SU-DHL-6 (cell line): ENCODE results near the gene NOL9.

Source experiments
- H2AFZ ChIP-seq: fragments of 200-600 bp; sonication (generic); 2 replicates; pipeline ENCODE4 v1.6.1; 2014; ENCODE audit warnings: low read depth, mild to moderate bottlenecking, moderate library complexity, mixed read lengths, antibody characterized with exemption, low read length; ENCODE audit not compliant: severe bottlenecking
- H3F3A ChIP-seq: fragments of 200-600 bp; shearing (Covaris generic); 2 replicates; pipeline ENCODE4 v1.6.0; 2016; ENCODE audit warnings: antibody characterized with exemption, mild to moderate bottlenecking; ENCODE audit not compliant: insufficient read depth
- H3K27ac ChIP-seq: fragments of 200-600 bp; sonication (generic); 2 replicates; pipeline ENCODE4 v1.5.1; 2016; ENCODE audit warnings: low read depth, mild to moderate bottlenecking, low read length, moderate library complexity, mixed read lengths
- H3K27me3 ChIP-seq: fragments of 200-600 bp; sonication (generic), shearing (Covaris generic); 2 replicates; pipeline ENCODE4 v1.6.0; 2014; ENCODE audit warnings: mild to moderate bottlenecking, low read length
- H3K36me3 ChIP-seq: fragments of 200-600 bp; sonication (generic); 2 replicates; pipeline ENCODE4 v1.6.1; 2014; ENCODE audit warnings: mild to moderate bottlenecking, low read length, mixed read lengths
- H3K4me2 ChIP-seq: fragments of 300-600, 200-600 bp; shearing (Covaris generic), sonication (generic); 2 replicates; pipeline ENCODE4 v1.6.0; 2014; ENCODE audit warnings: low read length, low read depth, mild to moderate bottlenecking; ENCODE audit not compliant: poor library complexity, severe bottlenecking
- H3K4me3 ChIP-seq: fragments of 200-600 bp; sonication (generic); 2 replicates; pipeline ENCODE4 v1.5.1; 2014; ENCODE audit warnings: antibody characterized with exemption, low read length, mild to moderate bottlenecking, mixed read lengths; ENCODE audit not compliant: insufficient read depth, poor library complexity, severe bottlenecking
- H3K79me2 ChIP-seq: fragments of 200-600 bp; sonication (generic); 2 replicates; pipeline ENCODE4 v1.6.1; 2014; ENCODE audit warnings: mild to moderate bottlenecking, low read length, moderate library complexity; ENCODE audit not compliant: insufficient read depth
- H3K9ac ChIP-seq: fragments of 200-600 bp; sonication (generic); 2 replicates; pipeline ENCODE4 v1.7.0; 2014; ENCODE audit warnings: mild to moderate bottlenecking, low read length
- H3K9me2 ChIP-seq: fragments of 200-600 bp; sonication (generic); replicated peaks from 2 replicates; pipeline ENCODE4 v1.6.1; 2014; ENCODE audit warnings: low read length; ENCODE audit not compliant: insufficient read depth
- H3K9me3 ChIP-seq: fragments of 200-600 bp; sonication (generic); 2 replicates; pipeline ENCODE4 v1.6.1; 2014; ENCODE audit warnings: low read length, mixed read lengths; ENCODE audit not compliant: insufficient read depth
- H4K20me1 ChIP-seq: fragments of 200-600 bp; sonication (generic); 2 replicates; pipeline ENCODE4 v1.6.1; 2014; ENCODE audit warnings: low read depth, mild to moderate bottlenecking, antibody characterized with exemption, low read length, moderate library complexity, mixed read lengths
- CTCF ChIP-seq: fragments of 200-600 bp; sonication (generic); IDR thresholded peaks from one replicate; pipeline ENCODE4 v1.5.1; 2017; ENCODE audit warnings: antibody characterized with exemption, mild to moderate bottlenecking, low read length, moderate library complexity; ENCODE audit not compliant: insufficient read depth, poor library complexity, severe bottlenecking
- EZH2phosphoT487 ChIP-seq: fragments of 200-600 bp; sonication (generic), shearing (Covaris generic); conservative IDR thresholded peaks from 2 replicates; pipeline ENCODE4 v1.6.1; 2018; ENCODE audit warnings: mild to moderate bottlenecking, antibody characterized with exemption, low read length, moderate library complexity, mixed read lengths

The NOL9 gene

GRCh38 chr1:6531996-6532395 lies 22.3 kb downstream of the NOL9 start:
- no peak overlapping the region for H2AFZ ChIP-seq
- H4K20me1 ChIP-seq = no peaks in the 10 kb centered on the region
- no peaks in the 10 kb centered on the region for H3K27me3 ChIP-seq
- H3K9me3 ChIP-seq = no peaks in the 10 kb centered on the region
- 0 out of 2 replicates have a peak, but pooled peaks cover 11% of the 10 kb centered on the region for H3K36me3 ChIP-seq
- no peak overlapping the region for H3K9ac ChIP-seq
- no peak overlapping the region for H3K4me3 ChIP-seq
- no peaks in the 10 kb centered on the region for H3F3A ChIP-seq
- no peak overlapping the region for H3K4me2 ChIP-seq
- no peak overlapping the region for H3K27ac ChIP-seq
- TF ChIP-seq EZH2phosphoT487 = no peak
- TF ChIP-seq CTCF = no peak
- peaks cover 6% of the 10 kb centered on the region; the same call in 1 of the 2 replicates for H3K79me2 ChIP-seq
- no peaks in the 10 kb centered on the region for H3K9me2 ChIP-seq

GRCh38 chr1:6530504-6531160 lies 23.7 kb downstream of the NOL9 start:
- no peaks in the 10 kb centered on the region for H3F3A ChIP-seq
- no peaks in the 10 kb centered on the region for H3K9me3 ChIP-seq
- H3K27ac ChIP-seq = no peak overlapping the region
- 0 out of 2 replicates have a peak, but pooled peaks cover 11% of the 10 kb centered on the region for H3K36me3 ChIP-seq
- no peak for TF ChIP-seq EZH2phosphoT487
- no peak for TF ChIP-seq CTCF
- no peaks in the 10 kb centered on the region for H3K27me3 ChIP-seq
- H3K9me2 ChIP-seq = no peaks in the 10 kb centered on the region
- peaks cover 3% of the 10 kb centered on the region; the same call in 1 of the 2 replicates for H3K79me2 ChIP-seq
- no peak overlapping the region for H2AFZ ChIP-seq
- no peak overlapping the region for H3K4me3 ChIP-seq
- no peaks in the 10 kb centered on the region; the same call in 1 of the 2 replicates for H4K20me1 ChIP-seq
- H3K9ac ChIP-seq = no peak overlapping the region
- H3K4me2 ChIP-seq = no peak overlapping the region

GRCh38 chr1:6528492-6528891 lies 25.8 kb downstream of the NOL9 start:
- Histone ChIP-seq H3K9ac (no peak overlapping the region), H3K27me3 (no peaks in the 10 kb centered on the region), H3K4me2 (no peak overlapping the region), H3K27ac (no peak overlapping the region), H3K9me3 (no peaks in the 10 kb centered on the region), H3K36me3 (0 out of 2 replicates have a peak, but pooled peaks cover 8% of the 10 kb centered on the region), H3F3A (no peaks in the 10 kb centered on the region), H4K20me1 (no peaks in the 10 kb centered on the region; the same call in 1 of the 2 replicates), H3K4me3 (no peak overlapping the region), H2AFZ (no peak overlapping the region), H3K79me2 (no peaks in the 10 kb centered on the region), H3K9me2 (no peaks in the 10 kb centered on the region)
- TF ChIP-seq CTCF (no peak), EZH2phosphoT487 (no peak)
